HUES48 (cell line): ENCODE measurements around the gene ARHGEF7.

ENCODE experiments used
- H3K27ac ChIP-seq: one replicate; pipeline ENCODE4 v1.7.0; 2013; ENCODE audit warnings: low read depth, low read length, inconsistent platforms
- H3K27me3 ChIP-seq: 2 replicates; pipeline ENCODE4 v1.6.1; 2013; ENCODE audit warnings: mild to moderate bottlenecking, low read length; ENCODE audit not compliant: control insufficient read depth, insufficient read depth
- H3K36me3 ChIP-seq: 2 replicates; pipeline ENCODE4 v1.6.1; 2013; ENCODE audit warnings: low read length; ENCODE audit not compliant: control insufficient read depth, insufficient read depth
- H3K4me1 ChIP-seq: 2 replicates; pipeline ENCODE4 v1.6.1; 2013; ENCODE audit warnings: mild to moderate bottlenecking, low read length; ENCODE audit not compliant: control insufficient read depth, insufficient read depth
- H3K4me3 ChIP-seq: 2 replicates; pipeline ENCODE4 v1.5.1; 2013; ENCODE audit warnings: mild to moderate bottlenecking, low read depth, low read length
- H3K9ac ChIP-seq: 2 replicates; pipeline ENCODE4 v1.6.1; 2013; ENCODE audit warnings: mild to moderate bottlenecking, low read depth, low read length, moderate library complexity
- H3K9me3 ChIP-seq: 2 replicates; pipeline ENCODE4 v1.6.1; 2013; ENCODE audit warnings: low read length; ENCODE audit not compliant: control insufficient read depth, insufficient read depth

The ARHGEF7 gene

DNA sequence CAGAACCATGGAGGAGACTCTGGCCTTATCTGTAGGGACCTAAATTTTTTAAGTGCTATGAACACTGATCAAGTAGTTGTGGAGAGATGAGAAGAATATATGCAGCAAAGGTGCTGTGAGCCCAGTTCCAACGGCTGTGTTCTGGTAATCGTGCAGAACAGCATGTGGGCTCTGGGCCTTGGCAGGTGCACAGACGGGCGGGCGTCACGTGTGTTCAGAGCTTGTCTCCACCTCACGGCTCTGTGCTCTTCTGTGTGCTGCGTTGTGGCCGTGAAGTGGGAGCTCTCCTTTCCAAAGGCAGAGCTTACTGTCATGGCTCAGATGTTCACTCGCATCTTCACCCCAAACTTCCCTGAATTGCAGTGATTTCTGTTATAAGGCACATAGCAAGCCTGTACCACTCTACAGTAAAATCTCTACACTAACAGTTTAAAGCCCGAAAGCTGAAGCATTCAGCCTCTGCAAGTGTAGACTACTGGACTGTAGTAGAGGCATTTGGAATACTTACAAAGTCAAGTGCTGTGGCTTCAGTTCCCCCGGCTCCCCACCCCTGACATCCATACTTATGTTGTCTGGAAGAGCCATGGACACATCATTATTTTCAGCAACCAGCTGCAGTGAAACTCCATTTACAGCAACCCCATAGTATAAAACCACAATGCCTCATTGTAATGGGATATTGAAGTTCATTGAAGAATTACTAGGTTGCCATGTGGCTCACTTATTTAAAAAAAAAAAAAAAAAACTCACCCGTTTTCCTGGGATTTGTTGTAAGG, 177.8 kb downstream of the ARHGEF7 start:
- H3K4me1 ChIP-seq = no peaks in the 10 kb centered on the region
- no peaks in the 10 kb centered on the region for H3K9me3 ChIP-seq
- no peaks in the 10 kb centered on the region for H3K27me3 ChIP-seq
- no peak overlapping the region for H3K9ac ChIP-seq
- H3K36me3 ChIP-seq = peaks cover 74% of the 10 kb centered on the region
- no peak overlapping the region for H3K27ac ChIP-seq
- no peak overlapping the region for H3K4me3 ChIP-seq

GRCh38 chr13:111295886-111296285, 180.8 kb downstream of the ARHGEF7 start:
- no peak overlapping the region for H3K9ac ChIP-seq
- H3K4me3 ChIP-seq = no peak overlapping the region
- peaks cover 55% of the 10 kb centered on the region for H3K36me3 ChIP-seq
- H3K4me1 ChIP-seq = no peaks in the 10 kb centered on the region
- no peaks in the 10 kb centered on the region for H3K9me3 ChIP-seq
- H3K27ac ChIP-seq = no peak overlapping the region
- H3K27me3 ChIP-seq = no peaks in the 10 kb centered on the region

GRCh38 chr13:111296417-111296816, 181.3 kb downstream of the ARHGEF7 start:
- H3K36me3 ChIP-seq = peaks cover 54% of the 10 kb centered on the region
- no peak overlapping the region for H3K4me3 ChIP-seq
- H3K27ac ChIP-seq = no peak overlapping the region
- no peaks in the 10 kb centered on the region for H3K27me3 ChIP-seq
- no peaks in the 10 kb centered on the region for H3K9me3 ChIP-seq
- H3K4me1 ChIP-seq = no peaks in the 10 kb centered on the region
- no peak overlapping the region for H3K9ac ChIP-seq

GRCh38 chr13:111298214-111298975, 183.3 kb downstream of the ARHGEF7 start:
- no peaks in the 10 kb centered on the region for H3K27me3 ChIP-seq
- peaks cover 57% of the 10 kb centered on the region for H3K36me3 ChIP-seq

GRCh38 chr13:111302045-111302726, 187.1 kb downstream of the ARHGEF7 start:
- Histone ChIP-seq H3K9ac (no peak overlapping the region), H3K9me3 (no peaks in the 10 kb centered on the region), H3K36me3 (peaks cover 68% of the 10 kb centered on the region), H3K4me1 (no peaks in the 10 kb centered on the region), H3K4me3 (no peak overlapping the region), H3K27me3 (no peaks in the 10 kb centered on the region), H3K27ac (no peak overlapping the region)

More at GRCh38 chr13:111298214-111298975, 183.3 kb downstream of the ARHGEF7 start:
- no peak overlapping the region for H3K9ac ChIP-seq
- H3K9me3 ChIP-seq = no peaks in the 10 kb centered on the region
- H3K4me1 ChIP-seq = no peaks in the 10 kb centered on the region
- H3K27ac ChIP-seq = no peak overlapping the region
- no peak overlapping the region for H3K4me3 ChIP-seq

GRCh38 chr13:111303559-111303958, 188.4 kb downstream of the ARHGEF7 start:
- peaks cover 79% of the 10 kb centered on the region for H3K36me3 ChIP-seq
- H3K9me3 ChIP-seq = no peaks in the 10 kb centered on the region
- no peaks in the 10 kb centered on the region for H3K4me1 ChIP-seq
- H3K9ac ChIP-seq = no peak overlapping the region
- no peak overlapping the region for H3K27ac ChIP-seq
- H3K27me3 ChIP-seq = no peaks in the 10 kb centered on the region
- H3K4me3 ChIP-seq = no peak overlapping the region

- peaks cover 79% of the 10 kb centered on the region for H3K36me3 ChIP-seq
- H3K9ac ChIP-seq = no peak overlapping the region
Observed at GRCh38 chr13:111304041-111304544, 189.0 kb downstream of the ARHGEF7 start.

DNA sequence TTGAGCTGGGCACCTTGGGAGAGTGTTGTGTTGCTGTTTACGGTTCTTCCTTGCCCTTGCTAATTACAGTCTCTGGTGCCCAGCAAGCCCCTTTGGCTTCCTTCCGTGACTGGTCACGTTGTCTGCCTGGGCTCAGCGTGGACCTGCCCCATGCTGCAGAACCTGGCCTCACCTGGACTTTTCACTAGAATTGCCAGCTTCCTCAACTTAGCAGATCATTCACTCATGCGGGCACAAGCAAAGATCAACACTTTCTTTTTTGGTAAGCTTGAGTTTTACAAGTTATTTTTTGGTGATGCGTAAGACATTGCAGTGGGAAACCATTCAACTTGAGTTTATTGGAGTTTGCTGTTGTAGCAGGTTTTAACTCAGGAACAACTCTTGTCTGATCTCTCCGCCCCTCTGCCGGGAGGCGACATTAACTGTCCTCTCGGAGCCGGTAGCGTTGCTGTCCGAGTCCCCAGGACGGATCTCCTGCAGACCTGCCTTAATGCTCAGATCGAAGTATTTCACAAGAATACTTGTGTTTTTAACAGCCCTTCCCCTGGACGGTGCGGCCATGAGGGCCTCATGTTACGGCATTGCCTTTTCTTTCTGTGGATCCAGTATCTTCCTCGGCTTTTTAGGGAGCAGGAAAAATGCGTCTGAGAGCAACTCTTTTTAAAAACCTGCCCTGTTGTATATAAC, 189.6 kb downstream of the ARHGEF7 start:
- H3K4me3 ChIP-seq = no peak overlapping the region
- no peak overlapping the region for H3K9ac ChIP-seq
- peaks cover 79% of the 10 kb centered on the region for H3K36me3 ChIP-seq

More at GRCh38 chr13:111304041-111304544, 189.0 kb downstream of the ARHGEF7 start:
- Histone ChIP-seq H3K27ac (no peak overlapping the region), H3K4me3 (no peak overlapping the region), H3K27me3 (no peaks in the 10 kb centered on the region), H3K9me3 (no peaks in the 10 kb centered on the region), H3K4me1 (no peaks in the 10 kb centered on the region)

DNA sequence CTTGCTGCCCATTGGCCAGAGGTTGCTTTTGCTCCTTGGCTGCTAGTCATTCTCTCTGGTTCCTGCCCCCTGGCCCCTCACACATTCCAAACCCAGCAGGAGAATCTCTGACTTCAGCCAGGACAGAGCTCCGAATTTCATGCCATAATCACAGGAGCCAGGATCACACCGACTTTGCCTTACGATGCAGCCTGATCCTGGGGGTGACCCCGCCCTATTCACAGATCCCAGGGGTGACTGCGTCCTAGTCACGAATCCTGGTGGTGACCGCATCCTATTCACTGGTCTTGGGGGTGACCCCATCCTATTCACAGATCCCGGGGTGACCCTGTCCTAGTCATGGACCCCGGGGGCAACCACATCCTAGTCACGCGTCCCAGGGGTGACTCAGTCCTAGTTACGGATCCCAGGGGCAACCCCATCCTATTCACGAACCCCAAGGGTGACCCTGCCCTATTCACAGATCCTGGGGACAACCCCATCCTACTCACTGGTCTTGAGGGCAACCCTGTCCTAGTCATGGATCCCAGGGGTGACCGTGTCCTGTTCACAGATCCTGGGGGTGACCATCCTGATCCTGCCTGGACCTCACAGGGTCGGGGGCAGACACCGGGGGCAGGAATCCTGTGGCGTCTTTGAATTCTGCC, 198.0 kb downstream of the ARHGEF7 start:
- Histone ChIP-seq H3K36me3 (peaks cover 2% of the 10 kb centered on the region; the same call in 1 of the 2 replicates), H3K4me1 (no peaks in the 10 kb centered on the region), H3K9ac (no peak overlapping the region), H3K27me3 (no peaks in the 10 kb centered on the region), H3K4me3 (no peak overlapping the region), H3K9me3 (0 out of 2 replicates have a peak, but pooled peaks cover 6% of the 10 kb centered on the region), H3K27ac (no peak overlapping the region)

More for the DNA sequence above, 189.6 kb downstream of the ARHGEF7 start:
- Histone ChIP-seq H3K27ac (no peak overlapping the region), H3K4me1 (no peaks in the 10 kb centered on the region), H3K27me3 (no peaks in the 10 kb centered on the region), H3K9me3 (no peaks in the 10 kb centered on the region)

GRCh38 chr13:111313911-111314425, 198.9 kb downstream of the ARHGEF7 start:
- Histone ChIP-seq H3K36me3 (no peaks in the 10 kb centered on the region; the same call in 1 of the 2 replicates), H3K4me1 (no peaks in the 10 kb centered on the region), H3K27ac (no peak overlapping the region), H3K9ac (no peak overlapping the region), H3K4me3 (no peak overlapping the region), H3K27me3 (no peaks in the 10 kb centered on the region), H3K9me3 (0 out of 2 replicates have a peak, but pooled peaks cover 6% of the 10 kb centered on the region)
